PC-9 (cell line): ENCODE results near the gene C16orf95. TPM values are rescaled to one million over a fixed set of nuclear protein-coding genes. Genes with fewer than 3 reads are reported as not detected.

Experiments
- BruUV-seq: library from RNA; stranded (reverse); fragments of 400-500 nt; replicated peaks from 2 replicates; lab custom pipeline; 2021; lab: Mats Ljungman, UMichigan
- CTCF ChIA-PET: fragments of 300-600 bp; sonication (Branson Sonifier 250); formaldehyde crosslinking; loops from one replicate; lab custom pipeline; 2022; ENCODE audit warnings: antibody characterized with exemption; lab: Charles Lee
- POLR2A ChIA-PET: fragments of 300-600 bp; sonication (Branson Sonifier 250); formaldehyde crosslinking; loops from one replicate; lab custom pipeline; 2022; ENCODE audit warnings: antibody characterized with exemption; ENCODE audit not compliant: unreplicated experiment; lab: Charles Lee
- DNase-seq, 2 experiments: peaks; one replicate each; pipeline versions ENCODE4 v3.0.0 to v3.0.0-alpha.2; 2015 to 2022; ENCODE audit warnings: mixed read lengths in 1 of 2
- H2AFZ ChIP-seq: fragments of 200-600 bp; sonication (generic); 2 replicates; pipeline ENCODE4 v1.8.1; 2017; ENCODE audit warnings: antibody characterized with exemption
- H3F3A ChIP-seq: fragments of 200-600 bp; sonication (generic); 2 replicates; pipeline ENCODE4 v1.8.1; 2017; ENCODE audit warnings: antibody characterized with exemption, mild to moderate bottlenecking, low read depth; ENCODE audit not compliant: insufficient read depth
- H3K27ac ChIP-seq: fragments of 200-600 bp; sonication (generic); 2 replicates; pipeline ENCODE4 v1.6.1; 2016; ENCODE audit warnings: mixed run types
- H3K27me3 ChIP-seq: fragments of 200-600 bp; sonication (generic); 2 replicates; pipeline ENCODE4 v1.6.1; 2016; ENCODE audit warnings: low read depth, mixed run types; ENCODE audit not compliant: insufficient read depth
- H3K36me3 ChIP-seq: fragments of 200-600 bp; sonication (generic); 2 replicates; pipeline ENCODE4 v1.6.1; 2016; ENCODE audit warnings: low read depth, mixed run types
- H3K4me1 ChIP-seq: fragments of 200-600 bp; sonication (generic); replicated peaks from 2 replicates; pipeline ENCODE4 v1.6.1; 2016; ENCODE audit warnings: mixed run types; ENCODE audit not compliant: insufficient read depth
- H3K4me2 ChIP-seq: fragments of 200-600 bp; sonication (generic); 2 replicates; pipeline ENCODE4 v1.6.1; 2017; ENCODE audit warnings: mixed run types
- H3K4me3 ChIP-seq: fragments of 200-600 bp; sonication (generic); 2 replicates; pipeline ENCODE4 v1.6.1; 2016; ENCODE audit warnings: mixed run types
- H3K79me2 ChIP-seq: fragments of 200-600 bp; sonication (generic); 2 replicates; pipeline ENCODE4 v1.6.1; 2017; ENCODE audit warnings: low read depth, mixed run types
- H3K9me2 ChIP-seq: fragments of 200-600 bp; sonication (generic); 2 replicates; pipeline ENCODE4 v1.8.1; 2017; ENCODE audit warnings: mild to moderate bottlenecking; ENCODE audit not compliant: insufficient read depth
- H3K9me3 ChIP-seq: fragments of 200-600 bp; sonication (generic); 2 replicates; pipeline ENCODE4 v1.8.1; 2016; ENCODE audit warnings: low read depth; ENCODE audit not compliant: insufficient read depth
- H4K20me1 ChIP-seq: fragments of 200-600 bp; sonication (generic); 2 replicates; pipeline ENCODE4 v1.8.1; 2017; ENCODE audit not compliant: insufficient read depth
- CTCF ChIP-seq: fragments of 200-600 bp; sonication (generic); conservative IDR thresholded peaks from 2 replicates; pipeline ENCODE4 v1.6.1; 2017; ENCODE audit warnings: mixed run types, antibody characterized with exemption, mild to moderate bottlenecking, moderate library complexity
- EZH2 ChIP-seq: fragments of 200-600 bp; sonication (generic); IDR thresholded peaks from 2 replicates; pipeline ENCODE4 v1.8.0; 2017; ENCODE audit warnings: antibody characterized with exemption, low read depth
- intact Hi-C: fragments of 100-400 bp; cut with micrococcal nuclease; formaldehyde crosslinking; loops from one replicate; pipeline ENCODE4 v1.10.0; 2022; ENCODE audit not compliant: unreplicated experiment
- total RNA-seq: library from RNA; stranded (reverse); gene quantifications from 2 replicates; pipeline ENCODE4 v1.2.3, GENCODE V29; 2021

The C16orf95 gene
- total RNA-seq, 1 experiment from 2014 or later, result 7.5 TPM

DNA sequence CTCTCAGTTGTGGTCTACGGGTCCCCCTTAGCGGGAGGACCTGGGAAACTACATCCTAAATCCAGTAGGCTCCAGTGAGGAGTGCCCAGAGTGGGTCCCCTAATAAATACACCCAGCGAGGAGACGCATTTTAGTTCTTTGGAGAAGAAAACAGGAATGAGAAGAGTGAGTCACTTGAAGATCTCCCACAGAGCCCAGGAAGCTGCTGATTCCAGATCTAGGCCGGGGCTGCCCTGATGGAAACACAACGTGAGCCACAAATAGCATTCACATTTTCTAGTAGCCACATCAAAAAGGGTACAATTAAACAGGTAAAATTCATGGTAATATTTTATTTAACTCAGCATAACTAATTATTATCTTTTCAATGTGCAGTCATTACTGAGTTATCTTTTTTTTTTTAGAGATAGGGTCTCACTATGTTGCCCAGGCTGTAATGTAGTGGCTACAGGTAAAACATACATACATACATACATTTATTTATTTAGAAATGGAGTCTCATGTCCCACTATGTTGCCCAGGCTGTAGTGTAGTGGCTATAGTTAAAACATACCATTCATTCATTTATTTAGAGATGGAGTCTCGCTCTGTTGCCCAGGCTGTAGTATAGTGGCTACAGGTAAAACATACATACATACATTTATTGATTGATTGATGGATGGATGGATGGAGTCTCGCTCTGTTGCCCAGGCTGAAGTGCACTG lies 44.9 kb upstream of the C16orf95 start:
- H3K9me3 ChIP-seq, result no peaks in the 10 kb centered on the region
- no peaks in the 10 kb centered on the region for H3K4me1 ChIP-seq
- H3F3A ChIP-seq, result no peaks in the 10 kb centered on the region
- no TSS peak for BruUV-seq
- DNase-seq, result no peak
- H3K79me2 ChIP-seq, result no peaks in the 10 kb centered on the region
- H3K4me2 ChIP-seq, result no peak overlapping the region
- TF ChIP-seq CTCF (no peak), EZH2 (no peak)
- intact Hi-C loops, result no loop called here
- peaks cover 7% of the 10 kb centered on the region for H4K20me1 ChIP-seq
- H3K27ac ChIP-seq, result no peak overlapping the region
- no peak overlapping the region for H2AFZ ChIP-seq
- H3K36me3 ChIP-seq, result no peaks in the 10 kb centered on the region
- no peak overlapping the region for H3K4me3 ChIP-seq
- H3K9me2 ChIP-seq, result no peaks in the 10 kb centered on the region
- POLR2A ChIA-PET, result interaction anchor here (0.6 kb wide), 1 partner anchor 15 kb away, joined by 6 read pairs; no protein-coding TSS in a partner anchor
- H3K27me3 ChIP-seq, result no peaks in the 10 kb centered on the region
- CTCF ChIA-PET, result no interaction called here

- no peak for DNase-seq
- TF ChIP-seq EZH2 (no peak), CTCF (no peak)
- Histone ChIP-seq H3K4me1 (no peaks in the 10 kb centered on the region), H3K79me2 (no peaks in the 10 kb centered on the region), H3K4me3 (no peak overlapping the region), H3K27me3 (no peaks in the 10 kb centered on the region), H3K4me2 (no peak overlapping the region), H3K27ac (no peak overlapping the region), H4K20me1 (peaks cover 7% of the 10 kb centered on the region), H2AFZ (no peak overlapping the region), H3K36me3 (no peaks in the 10 kb centered on the region), H3K9me2 (no peaks in the 10 kb centered on the region), H3K9me3 (no peaks in the 10 kb centered on the region), H3F3A (no peaks in the 10 kb centered on the region)
- intact Hi-C loops, result no loop called here
- ChIA-PET CTCF (no interaction called here), POLR2A (no interaction called here)
- no TSS peak for BruUV-seq
Measured at GRCh38 chr16:87360862-87361610, 43.8 kb upstream of the C16orf95 start.

- no peaks in the 10 kb centered on the region for H3K9me3 ChIP-seq
- no peaks in the 10 kb centered on the region for H3K4me1 ChIP-seq
- H3K36me3 ChIP-seq, result no peaks in the 10 kb centered on the region
- DNase-seq, result no peak
- CTCF ChIA-PET, result no interaction called here
- H4K20me1 ChIP-seq, result peaks cover 5% of the 10 kb centered on the region
- H2AFZ ChIP-seq, result no peak overlapping the region
- intact Hi-C loops, result no loop called here
- no peaks in the 10 kb centered on the region for H3K9me2 ChIP-seq
- no peak overlapping the region for H3K4me2 ChIP-seq
- TF ChIP-seq CTCF, result no peak
- TF ChIP-seq EZH2, result no peak
- no peak overlapping the region for H3K27ac ChIP-seq
- H3K79me2 ChIP-seq, result no peaks in the 10 kb centered on the region
- no peaks in the 10 kb centered on the region for H3F3A ChIP-seq
- no peaks in the 10 kb centered on the region for H3K27me3 ChIP-seq
- POLR2A ChIA-PET, result no interaction called here
- H3K4me3 ChIP-seq, result no peak overlapping the region
- no TSS peak for BruUV-seq
Measured at GRCh38 chr16:87359121-87359520, 41.9 kb upstream of the C16orf95 start.
